ENCODE data around the gene MUC4. TPM values are rescaled to one million over a fixed set of nuclear protein-coding genes. Genes with fewer than 3 reads are reported as not detected.
A peak's percentile ranks its signal among the peaks of the same experiment; 100 is the strongest.

The MUC4 gene
- total RNA-seq, 1 experiment from 2014 or later = 63.7 TPM

- no peak overlapping the region; the same call in 1 of the 2 replicates for H2AFZ ChIP-seq
- TSS peak; percentile 14 for BruUV-seq (replicated peaks)
Measured at GRCh38 chr3:195810455-195810845, 1.3 kb downstream of the MUC4 start.

GRCh38 chr3:195809796-195810454, 1.8 kb downstream of the MUC4 start:
- intact Hi-C loops (cut with micrococcal nuclease; ENCODE audit: unreplicated experiment) = no loop called here
- no peak for DNase-seq
- no peaks in the 10 kb centered on the region for H3K9me3 ChIP-seq (ENCODE audit: insufficient read depth, low read depth)
- ChIA-PET CTCF (interaction anchor here (1.1 kb wide), 1 partner anchor 42 kb away, joined by 5 read pairs; no protein-coding TSS in a partner anchor), POLR2A (ENCODE audit: unreplicated experiment) (interaction anchor here (0.7 to 1.3 kb wide), 3 partner anchors 12 to 45 kb away, joined by 3 to 8 read pairs (median 4); no protein-coding TSS in a partner anchor)
- peaks cover 34% of the 10 kb centered on the region for H3K4me1 ChIP-seq (replicated peaks; ENCODE audit: insufficient read depth)
- H3K36me3 ChIP-seq (ENCODE audit: low read depth) = no peaks in the 10 kb centered on the region
- H3K9me2 ChIP-seq (ENCODE audit: insufficient read depth) = no peaks in the 10 kb centered on the region
- H3F3A ChIP-seq (ENCODE audit: insufficient read depth, low read depth) = peaks cover 37% of the 10 kb centered on the region
- H3K27me3 ChIP-seq (ENCODE audit: insufficient read depth, low read depth) = no peaks in the 10 kb centered on the region
- no peak overlapping the region for H2AFZ ChIP-seq
- H3K4me2 ChIP-seq = peak overlapping the region; percentile 43
- H3K27ac ChIP-seq = peak overlapping the region; percentile 29; the same call in 1 of the 2 replicates
- no TSS peak for BruUV-seq (replicated peaks)
- H3K79me2 ChIP-seq (ENCODE audit: low read depth) = peaks cover 35% of the 10 kb centered on the region
- H3K4me3 ChIP-seq = peak overlapping the region; percentile 51
- no peak for TF ChIP-seq EZH2 (IDR thresholded peaks at IDR 0.05; ENCODE audit: low read depth)
- no peak for TF ChIP-seq CTCF (conservative IDR thresholded peaks at IDR 0.05)
- H4K20me1 ChIP-seq (ENCODE audit: insufficient read depth) = no peaks in the 10 kb centered on the region

More at GRCh38 chr3:195810455-195810845, 1.3 kb downstream of the MUC4 start:
- H3K4me1 ChIP-seq (replicated peaks; ENCODE audit: insufficient read depth) = peaks cover 34% of the 10 kb centered on the region
- no peaks in the 10 kb centered on the region for H3K9me2 ChIP-seq (ENCODE audit: insufficient read depth)
- intact Hi-C loops (cut with micrococcal nuclease; ENCODE audit: unreplicated experiment) = no loop called here
- H3K36me3 ChIP-seq (ENCODE audit: low read depth) = no peaks in the 10 kb centered on the region
- H3K27ac ChIP-seq = peak overlapping the region; percentile 29; the same call in 1 of the 2 replicates
- POLR2A ChIA-PET (ENCODE audit: unreplicated experiment) = interaction anchor here (1.3 kb wide), 1 partner anchor 11 kb away, joined by 8 read pairs; no protein-coding TSS in a partner anchor
- no peaks in the 10 kb centered on the region for H3K9me3 ChIP-seq (ENCODE audit: insufficient read depth, low read depth)
- H3K79me2 ChIP-seq (ENCODE audit: low read depth) = peaks cover 35% of the 10 kb centered on the region
- CTCF ChIA-PET = interaction anchor here (1.1 kb wide), 1 partner anchor 41 kb away, joined by 5 read pairs; no protein-coding TSS in a partner anchor
- peak overlapping the region; percentile 51 for H3K4me3 ChIP-seq
- TF ChIP-seq EZH2 (IDR thresholded peaks at IDR 0.05; ENCODE audit: low read depth) (no peak), CTCF (conservative IDR thresholded peaks at IDR 0.05) (no peak)
- DNase-seq = no peak
- peak overlapping the region; percentile 43 for H3K4me2 ChIP-seq
- peaks cover 37% of the 10 kb centered on the region for H3F3A ChIP-seq (ENCODE audit: insufficient read depth, low read depth)
- H3K27me3 ChIP-seq (ENCODE audit: insufficient read depth, low read depth) = no peaks in the 10 kb centered on the region
- no peaks in the 10 kb centered on the region for H4K20me1 ChIP-seq (ENCODE audit: insufficient read depth)

GRCh38 chr3:195809291-195809785, 2.4 kb downstream of the MUC4 start:
- Histone ChIP-seq H3K27ac (no peak overlapping the region), H3F3A (ENCODE audit: insufficient read depth, low read depth) (peaks cover 37% of the 10 kb centered on the region), H2AFZ (no peak overlapping the region), H3K4me3 (peak overlapping the region; percentile 51; the same call in 1 of the 2 replicates), H3K9me3 (ENCODE audit: insufficient read depth, low read depth) (no peaks in the 10 kb centered on the region), H3K4me1 (replicated peaks; ENCODE audit: insufficient read depth) (peaks cover 34% of the 10 kb centered on the region), H3K4me2 (peak overlapping the region; percentile 43), H3K79me2 (ENCODE audit: low read depth) (peaks cover 35% of the 10 kb centered on the region), H3K36me3 (ENCODE audit: low read depth) (no peaks in the 10 kb centered on the region), H4K20me1 (ENCODE audit: insufficient read depth) (no peaks in the 10 kb centered on the region), H3K9me2 (ENCODE audit: insufficient read depth) (no peaks in the 10 kb centered on the region), H3K27me3 (ENCODE audit: insufficient read depth, low read depth) (no peaks in the 10 kb centered on the region)
- no peak for DNase-seq
- no TSS peak for BruUV-seq (replicated peaks)
- ChIA-PET POLR2A (ENCODE audit: unreplicated experiment) (interaction anchor here (0.6 to 1.3 kb wide), 4 partner anchors 12 to 539 kb away, joined by 3 to 8 read pairs (median 4); no protein-coding TSS in a partner anchor), CTCF (interaction anchor here (1.1 kb wide), 1 partner anchor 42 kb away, joined by 5 read pairs; no protein-coding TSS in a partner anchor)
- TF ChIP-seq EZH2 (IDR thresholded peaks at IDR 0.05; ENCODE audit: low read depth) = no peak
- intact Hi-C loops (cut with micrococcal nuclease; ENCODE audit: unreplicated experiment) = no loop called here

Data from PC-9 (cell line).